IPS DF 19.7 (cell line): ENCODE measurements around the gene CLDN34.

Experiments used
- DNase-seq: peaks from one replicate; pipeline ENCODE4 v3.0.0-alpha.2; 2013; ENCODE audit warnings: low read depth, low spot score

Gene CLDN34, protein sequence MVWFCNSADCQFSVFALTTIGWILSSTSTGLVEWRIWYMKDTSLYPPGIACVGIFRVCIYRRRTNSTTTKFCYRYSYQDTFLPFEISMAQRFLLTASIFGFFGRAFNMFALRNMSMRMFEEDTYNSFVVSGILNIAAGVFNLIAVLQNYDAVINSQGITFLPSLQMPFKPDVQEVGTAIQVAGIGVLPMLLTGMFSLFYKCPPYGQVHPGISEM

DNA sequence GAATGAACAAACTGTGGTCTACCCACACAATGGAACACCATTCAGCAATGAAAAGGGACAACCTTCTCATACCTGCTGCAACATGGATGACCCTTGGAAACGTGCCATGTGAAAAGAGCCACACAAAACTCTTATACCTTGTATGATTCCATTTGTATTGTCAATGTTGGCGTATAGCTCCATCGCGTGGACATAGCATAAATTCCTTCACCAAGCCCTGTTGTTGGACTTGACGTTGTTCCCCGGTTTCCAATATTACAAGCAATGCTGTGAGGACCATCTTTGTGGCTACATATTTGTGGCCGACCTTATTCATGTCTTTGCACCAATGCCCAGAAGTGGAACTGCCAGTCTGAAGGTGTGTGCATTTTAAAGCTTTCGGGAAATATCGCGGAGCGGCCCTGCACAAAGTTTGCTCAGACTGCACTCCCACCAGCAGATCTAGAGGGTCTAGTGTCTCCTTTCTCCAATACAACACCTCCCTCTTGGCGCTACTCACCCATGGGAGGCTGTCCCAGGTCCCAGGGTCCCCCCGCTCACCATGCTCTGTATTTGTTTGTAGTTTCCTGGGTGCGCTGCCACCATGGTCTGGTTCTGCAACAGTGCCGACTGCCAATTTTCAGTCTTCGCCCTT is at the start of gene CLDN34:
CLDN34 (plus strand) TSS at position 584 of the 634 bp plus-strand sequence; CDS start at position 584, 0 bp downstream.
- no peak for DNase-seq

DNA sequence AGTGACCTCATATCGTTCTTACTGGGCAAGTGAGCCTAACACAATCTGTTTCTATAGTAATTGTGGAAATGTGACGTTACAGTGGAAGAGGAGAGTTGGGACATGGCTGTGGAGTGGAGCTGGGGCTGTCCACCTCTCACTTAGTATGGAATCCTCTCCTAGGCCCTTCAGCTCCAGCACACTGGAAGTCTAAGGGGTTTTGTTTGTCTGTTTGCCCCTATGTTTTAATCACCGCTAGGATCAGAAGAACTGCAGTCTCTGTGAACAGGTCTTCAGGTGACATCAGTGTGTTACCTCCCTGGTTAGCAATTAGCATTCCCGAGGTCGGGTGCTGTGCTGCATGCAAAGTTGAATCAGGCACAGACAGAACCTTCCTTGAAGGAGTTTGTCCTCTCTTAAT is 49.3 kb upstream of the CLDN34 start:
- no peak for DNase-seq

DNA sequence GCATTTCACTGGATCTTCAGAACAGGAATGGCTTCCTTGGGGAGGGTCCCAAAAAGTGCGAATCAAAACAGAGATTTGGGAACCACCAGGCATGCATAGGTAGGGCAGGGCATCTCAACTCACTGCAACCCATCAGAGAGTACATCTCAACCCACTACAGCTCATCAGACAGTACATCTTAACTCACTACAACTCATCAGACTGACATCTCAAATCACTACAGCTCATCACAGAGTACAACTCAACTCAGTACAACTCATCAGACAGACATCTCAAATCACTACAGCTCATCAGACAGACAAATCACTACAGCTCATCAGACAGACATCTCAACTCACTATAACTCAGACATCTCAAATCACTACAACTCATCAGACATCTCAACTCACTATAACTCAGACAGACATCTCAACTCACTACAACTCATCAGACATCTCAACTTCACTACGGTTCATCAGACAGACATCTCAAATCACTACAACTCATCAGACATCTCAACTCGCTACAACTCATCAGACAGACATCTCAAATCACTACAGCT is 47.5 kb upstream of the CLDN34 start:
- no peak for DNase-seq

DNA sequence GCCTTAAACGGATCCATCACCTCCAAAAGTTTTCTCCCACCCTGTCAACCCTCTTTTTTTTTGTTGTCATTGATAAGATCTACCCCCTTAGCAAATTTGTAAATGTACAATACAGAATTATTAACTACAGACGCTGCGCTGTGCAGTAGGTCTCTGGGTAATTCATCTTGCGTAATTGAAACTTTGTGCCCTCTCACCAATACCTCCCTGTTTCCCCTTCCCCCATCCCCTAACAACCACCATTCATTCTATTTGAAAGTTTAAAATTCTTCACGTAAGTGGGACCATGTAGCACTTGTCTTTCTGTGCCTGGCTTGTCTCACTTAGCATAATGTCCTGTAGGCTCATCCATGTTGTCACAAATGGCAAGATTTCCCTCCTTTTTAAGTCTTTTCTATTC is 45.8 kb upstream of the CLDN34 start:
- DNase-seq = no peak

DNA sequence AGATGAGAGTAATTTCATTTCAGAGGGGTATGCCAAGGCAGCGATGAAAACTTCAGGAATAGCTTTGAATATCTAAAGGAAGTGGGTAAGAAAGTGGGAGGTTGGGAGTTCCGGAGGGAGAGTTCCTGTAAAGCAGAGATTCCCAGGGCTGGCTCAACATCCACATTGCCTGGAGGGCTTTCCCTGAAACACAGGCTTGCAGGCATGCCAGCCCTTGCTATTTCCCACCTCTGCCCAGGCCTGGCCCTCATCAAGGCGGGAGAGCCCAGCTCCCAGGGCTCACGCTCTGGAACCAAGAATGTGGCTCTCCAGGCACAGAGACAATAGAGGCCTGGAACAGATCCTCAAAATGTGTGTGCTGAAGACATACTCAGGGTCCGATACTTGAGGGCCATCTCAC is 43.8 kb upstream of the CLDN34 start:
- DNase-seq = no peak

DNA sequence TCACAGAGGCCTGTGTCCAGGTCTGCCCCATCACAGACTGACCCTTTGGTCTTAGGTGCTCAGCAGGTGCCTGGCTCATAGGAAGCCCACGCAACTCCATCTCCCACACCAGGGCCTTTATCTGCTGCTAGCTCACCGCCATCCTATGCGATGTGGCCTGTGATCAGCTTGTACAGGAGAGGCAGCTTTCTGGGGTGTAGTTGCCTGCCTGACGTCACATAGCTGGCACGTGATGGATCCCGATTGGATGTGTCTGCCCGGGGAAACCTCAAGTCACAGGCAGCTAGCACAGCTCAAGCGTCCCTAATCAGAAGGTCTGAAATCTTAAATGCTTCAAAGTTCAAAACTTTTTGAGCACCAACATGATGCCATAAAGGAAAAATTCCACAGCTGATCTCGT is 41.2 kb upstream of the CLDN34 start:
- DNase-seq = no peak

DNA sequence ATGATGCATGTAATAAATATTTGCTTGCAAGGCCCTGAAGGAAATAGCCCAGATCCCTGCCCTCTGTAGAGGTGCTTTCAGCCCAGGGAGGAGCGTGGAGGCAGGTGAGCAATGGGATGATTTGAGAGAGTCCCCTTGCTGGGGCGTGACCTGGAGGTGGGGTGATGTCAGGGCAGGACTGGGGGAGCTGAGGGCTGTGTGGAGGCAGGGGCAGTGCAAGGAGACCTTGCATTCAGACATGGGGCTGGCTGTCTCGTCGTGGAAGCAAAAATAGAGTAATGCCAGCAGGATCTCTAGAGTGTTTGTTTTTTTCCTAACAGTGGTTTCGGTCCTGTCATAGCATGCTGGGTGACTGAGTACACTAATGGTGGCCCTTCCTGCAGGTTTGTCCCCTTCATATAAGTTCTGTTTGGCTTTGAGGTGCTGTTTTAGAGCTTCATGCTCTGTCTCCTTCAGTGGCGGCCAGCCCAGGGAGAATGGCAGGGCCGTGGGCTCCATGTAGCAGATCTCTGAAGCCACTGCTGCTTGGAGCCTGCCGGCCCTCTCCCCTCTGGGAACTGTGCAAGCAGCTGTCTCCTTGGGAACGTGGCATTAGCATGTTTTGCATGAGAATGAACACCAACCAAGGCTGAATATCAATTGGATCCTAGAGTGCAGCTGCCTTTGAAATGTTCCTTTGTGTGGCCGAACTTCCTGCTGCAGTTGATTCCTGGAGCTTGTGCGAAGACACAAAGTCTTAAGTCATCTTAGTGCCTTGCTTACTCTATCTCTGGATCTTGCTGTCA is 39.3 kb upstream of the CLDN34 start:
- peak; percentile 93 for DNase-seq

DNA sequence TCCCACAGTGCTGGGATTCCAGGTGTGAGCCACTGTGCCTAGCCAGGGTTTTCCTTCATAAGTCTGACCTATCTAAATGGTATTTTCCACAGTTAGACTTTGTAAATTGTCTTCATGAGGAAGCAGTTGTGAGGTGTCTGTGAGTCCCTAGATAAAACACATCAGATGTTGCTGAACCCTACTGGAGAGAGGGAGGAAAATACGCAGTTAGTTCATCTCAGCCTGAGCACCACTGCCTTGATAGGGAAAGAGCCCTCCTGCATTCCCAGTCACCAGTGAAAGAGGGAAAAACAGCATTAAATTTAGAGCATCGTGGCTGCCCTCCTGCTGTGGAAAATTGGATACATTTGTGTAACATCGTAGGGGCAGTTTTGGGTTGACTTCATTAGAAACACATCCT is 31.7 kb upstream of the CLDN34 start:
- no peak for DNase-seq

DNA sequence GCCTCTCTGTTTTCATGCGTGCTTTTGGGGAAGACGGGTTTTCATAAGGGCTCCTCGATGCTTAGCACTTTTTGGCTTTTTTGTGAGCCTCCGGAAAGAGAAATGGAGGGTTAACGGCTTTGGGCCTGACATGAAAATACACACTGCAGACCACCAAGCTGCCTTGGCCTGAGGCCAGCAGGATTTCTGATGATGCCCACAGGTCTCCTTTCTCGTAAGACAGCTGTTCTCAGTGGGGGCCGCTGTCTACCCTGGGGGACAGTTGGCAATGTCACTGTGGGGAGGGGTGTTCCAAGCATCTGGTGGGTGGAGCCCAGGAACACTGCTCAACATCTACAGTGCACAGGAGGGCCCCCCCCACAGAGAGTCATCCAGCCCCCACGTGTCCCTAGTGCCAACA is 29.4 kb upstream of the CLDN34 start:
- no peak for DNase-seq

DNA sequence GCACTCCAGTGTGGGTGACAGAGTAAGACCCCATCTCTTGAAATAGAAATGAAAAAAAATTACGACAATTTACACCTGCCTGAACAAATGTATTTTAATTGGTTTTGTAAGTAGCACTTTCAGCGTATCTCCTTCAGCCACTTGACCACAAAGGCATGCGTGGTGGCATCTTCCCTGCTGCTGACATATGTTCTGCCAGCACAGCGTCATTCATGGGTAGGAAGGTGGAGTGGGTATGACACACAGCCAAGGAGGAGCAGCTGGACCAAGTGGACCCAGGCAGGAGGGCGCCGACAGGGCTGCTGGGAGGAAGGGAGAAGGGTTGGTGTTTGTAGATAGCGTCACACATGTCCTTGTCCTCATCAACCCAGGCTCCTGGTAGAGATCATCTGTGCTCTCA is 28.6 kb upstream of the CLDN34 start:
- no peak for DNase-seq

DNA sequence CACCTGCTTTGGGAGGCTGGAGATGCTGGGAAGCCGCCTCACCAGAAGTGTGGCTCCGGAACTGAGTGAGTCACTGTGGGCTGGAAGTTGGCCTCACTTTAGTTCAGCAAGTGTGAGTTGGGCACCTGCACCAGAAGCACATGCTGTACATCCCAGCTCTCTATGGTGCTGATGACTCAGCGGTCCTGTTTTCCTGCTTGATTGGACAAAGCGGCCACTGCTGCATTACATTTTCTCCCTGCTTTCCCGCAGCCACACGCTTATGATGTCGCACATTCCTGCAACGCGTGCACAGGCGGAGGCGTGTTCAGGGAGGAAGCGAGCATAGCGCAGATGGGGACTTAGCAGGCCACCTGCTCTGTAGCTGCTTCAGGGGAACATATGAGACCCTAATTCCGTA is 26.7 kb upstream of the CLDN34 start:
- DNase-seq = no peak

DNA sequence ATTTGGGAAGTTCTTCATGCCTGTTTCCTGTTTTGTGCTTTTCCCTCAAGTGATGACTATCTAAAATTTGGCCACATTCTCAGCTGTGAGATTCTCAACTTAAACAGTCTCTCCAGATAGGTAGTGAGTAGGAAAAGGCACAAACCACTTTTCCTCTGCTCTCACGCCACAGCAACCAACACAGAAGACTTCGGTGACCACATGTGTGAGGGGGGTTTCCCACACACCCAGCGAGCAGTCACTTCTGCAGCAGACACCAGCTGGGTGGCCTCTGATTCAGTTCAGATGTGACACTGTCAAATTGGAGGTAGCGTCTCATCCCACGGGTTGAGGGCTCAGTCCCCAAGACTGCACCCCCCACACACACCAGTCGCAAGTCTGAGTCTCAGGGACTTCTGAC is 25.1 kb upstream of the CLDN34 start:
- DNase-seq = no peak

DNA sequence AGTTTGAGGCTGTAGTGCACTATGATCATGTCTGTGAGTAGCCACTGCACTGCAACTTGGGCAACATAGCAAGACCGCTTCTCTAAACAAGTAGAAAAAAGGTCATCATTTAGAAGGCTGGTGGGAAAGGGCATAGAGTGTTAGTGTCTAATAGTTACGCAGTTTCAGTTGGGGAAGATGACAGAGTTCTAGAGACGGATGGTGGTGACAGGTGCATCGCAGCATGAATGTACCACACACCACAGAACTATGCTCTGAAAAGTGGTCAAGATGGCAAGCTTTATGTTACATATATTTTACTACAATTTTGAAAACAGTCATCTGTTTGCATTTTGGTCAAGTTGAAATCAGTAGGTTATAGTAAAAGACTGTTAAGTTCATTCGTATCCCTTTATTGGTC is 23.7 kb upstream of the CLDN34 start:
- no peak for DNase-seq

DNA sequence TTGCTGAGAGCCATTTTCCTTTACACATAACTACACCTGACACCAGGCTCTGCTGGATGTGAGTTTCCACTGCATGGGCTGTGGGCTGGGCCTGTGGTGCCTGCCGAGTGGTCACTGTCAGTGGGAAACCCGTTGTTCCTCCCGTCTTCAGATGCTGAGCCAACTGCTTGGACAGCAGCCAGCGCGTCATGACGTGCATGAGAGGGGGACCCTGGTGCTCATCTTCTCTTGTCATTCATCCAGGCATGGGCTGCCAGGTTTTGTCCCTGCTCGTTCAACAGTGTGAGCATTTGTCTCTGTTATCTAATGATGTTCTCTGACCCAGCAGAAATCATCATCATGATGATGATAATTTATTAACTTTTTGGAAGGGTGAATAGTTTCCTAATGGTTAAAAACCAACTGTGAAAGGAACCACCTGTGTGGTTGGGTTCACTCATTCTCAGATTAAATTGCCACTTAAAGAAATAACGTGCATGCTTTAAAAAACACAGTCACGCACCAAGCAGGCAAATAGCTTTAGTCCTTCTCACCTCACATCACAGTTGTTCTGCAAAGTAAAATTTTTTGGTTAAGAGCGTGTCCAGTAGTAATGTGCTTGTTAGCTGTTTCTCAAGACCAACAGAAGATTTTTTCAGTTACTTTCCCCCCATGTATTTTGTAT is 19.9 kb upstream of the CLDN34 start:
- DNase-seq = no peak

DNA sequence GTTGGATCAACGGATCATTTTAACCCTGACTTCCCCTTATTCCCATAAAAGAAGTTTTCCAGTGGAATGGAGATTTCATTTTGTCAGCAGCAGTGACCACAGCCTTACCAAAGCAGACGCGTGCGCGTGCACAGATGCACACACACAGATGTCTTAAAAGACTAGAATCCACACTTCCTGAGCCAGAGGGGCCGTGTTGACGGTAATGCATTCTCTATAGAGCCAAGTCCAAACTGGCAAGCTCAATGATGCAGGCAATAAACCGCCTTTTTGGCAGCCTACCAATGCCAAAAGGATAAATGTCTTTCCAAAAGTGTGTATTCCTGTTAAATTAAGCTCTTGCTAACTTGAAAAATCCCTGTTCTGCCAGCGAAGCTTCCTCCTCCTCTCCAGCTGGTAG is 18.8 kb upstream of the CLDN34 start:
- no peak for DNase-seq

DNA sequence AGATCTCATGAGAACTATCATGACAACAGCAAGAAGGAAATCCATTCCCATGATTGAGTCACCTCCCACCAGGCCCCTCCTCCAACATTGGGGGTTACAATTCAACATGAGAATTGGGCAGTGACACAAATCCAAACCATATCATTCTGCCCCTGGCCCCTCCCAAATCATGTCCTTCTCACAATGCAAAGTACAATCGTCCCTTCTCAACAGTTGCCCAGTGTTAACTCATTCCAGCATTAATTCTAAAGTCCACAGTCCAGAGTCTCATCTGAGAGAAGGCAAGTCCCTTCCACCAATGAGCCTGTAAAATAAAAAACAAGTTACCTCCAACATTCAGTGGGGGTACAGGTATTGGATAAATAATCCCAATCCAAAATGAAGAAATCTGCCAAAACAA is 14.9 kb upstream of the CLDN34 start:
- DNase-seq = no peak

DNA sequence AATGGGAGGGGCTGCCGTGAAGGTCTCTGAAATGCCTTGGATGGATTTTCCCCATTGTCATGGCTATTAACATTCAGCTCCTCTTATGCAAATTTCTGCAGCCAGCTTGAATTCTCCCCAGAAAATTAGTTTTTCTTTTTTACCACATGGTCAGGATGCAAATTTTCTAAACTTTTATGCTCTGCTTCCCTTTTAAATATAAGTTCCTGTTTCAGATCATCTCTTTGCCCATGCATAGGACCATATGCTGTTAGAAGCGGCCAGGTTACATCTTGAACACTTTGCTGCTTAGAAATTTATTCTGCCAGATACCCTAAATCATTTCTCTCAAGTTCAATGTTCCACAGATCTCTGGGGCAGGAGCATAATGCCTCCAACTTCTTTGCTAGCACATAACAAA is 13.8 kb upstream of the CLDN34 start:
- no peak for DNase-seq

DNA sequence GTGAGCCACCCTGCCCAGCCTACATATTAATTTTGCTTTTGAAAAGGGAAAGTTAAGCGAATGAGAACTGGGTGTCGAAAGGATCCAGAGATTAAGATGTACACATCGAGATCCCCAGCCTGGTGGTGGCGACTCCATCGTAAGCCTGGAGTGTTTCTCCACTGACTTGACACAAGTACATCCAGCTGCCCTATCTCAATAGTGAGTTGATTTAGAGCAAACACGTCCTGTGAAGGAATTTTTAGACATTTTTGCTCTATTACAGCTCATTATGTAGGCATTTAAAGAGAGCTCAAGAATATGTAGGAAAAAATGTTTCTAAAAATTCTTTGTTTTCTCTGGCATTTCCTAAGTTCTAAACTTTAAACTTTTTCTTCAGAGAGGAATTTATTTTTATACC is 11.7 kb upstream of the CLDN34 start:
- no peak for DNase-seq

DNA sequence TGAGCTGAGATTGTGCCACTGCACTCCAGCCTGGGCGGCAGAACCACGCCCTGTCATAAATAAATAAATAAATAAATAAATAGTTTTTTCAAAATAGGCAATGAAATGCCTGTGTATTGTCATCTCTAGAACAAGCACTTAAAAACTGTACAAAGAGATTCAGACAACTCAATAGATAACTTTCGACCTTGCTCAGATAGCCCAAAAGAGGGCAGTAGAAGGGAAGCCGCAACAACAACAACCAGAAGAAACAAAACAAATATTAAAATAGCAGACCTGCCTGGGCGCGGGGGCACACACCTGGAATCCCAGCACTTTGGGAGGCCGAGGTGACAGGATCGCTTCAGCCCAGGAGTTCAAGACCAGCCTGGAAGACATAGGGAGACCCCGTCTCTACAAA is 9.4 kb upstream of the CLDN34 start:
- DNase-seq = no peak

DNA sequence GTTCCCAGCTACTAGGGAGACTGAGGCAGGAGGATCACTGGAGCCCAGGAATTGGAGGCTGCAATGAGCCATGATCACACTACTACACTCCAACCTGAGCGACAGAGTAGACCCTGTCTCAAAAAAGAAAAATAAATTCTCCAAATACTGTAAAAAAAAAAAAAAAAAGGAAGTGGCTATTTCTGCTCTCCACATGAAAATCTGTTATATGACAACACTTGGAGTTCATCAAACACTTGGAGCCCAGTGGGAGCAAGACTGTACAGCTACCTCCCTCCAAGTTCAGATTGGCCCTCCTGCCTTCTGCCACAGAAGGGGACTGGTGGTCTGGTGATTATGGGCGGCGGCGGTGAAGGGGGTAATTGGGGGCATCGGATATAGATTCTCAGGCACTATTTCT is 9.0 kb upstream of the CLDN34 start:
- DNase-seq = no peak

DNA sequence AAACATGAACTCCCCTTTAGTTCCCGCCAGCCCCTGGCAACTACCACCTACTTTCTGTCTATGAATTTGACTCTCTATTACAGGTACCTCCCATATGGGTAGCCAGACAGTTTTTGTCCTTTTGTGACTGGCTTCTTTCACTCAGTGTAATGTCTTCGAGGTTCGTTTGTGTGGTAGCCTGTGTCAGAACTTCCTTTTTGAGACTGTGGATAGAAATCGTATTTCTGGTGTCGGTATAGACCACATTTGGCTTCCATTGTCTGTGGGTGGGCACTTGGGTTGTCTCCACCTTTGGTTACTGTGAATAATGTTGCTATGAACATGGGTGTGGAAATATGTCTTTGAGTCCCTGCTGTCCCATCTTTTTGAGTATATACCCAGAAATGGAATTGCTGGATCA is 5.4 kb upstream of the CLDN34 start:
- DNase-seq = no peak

DNA sequence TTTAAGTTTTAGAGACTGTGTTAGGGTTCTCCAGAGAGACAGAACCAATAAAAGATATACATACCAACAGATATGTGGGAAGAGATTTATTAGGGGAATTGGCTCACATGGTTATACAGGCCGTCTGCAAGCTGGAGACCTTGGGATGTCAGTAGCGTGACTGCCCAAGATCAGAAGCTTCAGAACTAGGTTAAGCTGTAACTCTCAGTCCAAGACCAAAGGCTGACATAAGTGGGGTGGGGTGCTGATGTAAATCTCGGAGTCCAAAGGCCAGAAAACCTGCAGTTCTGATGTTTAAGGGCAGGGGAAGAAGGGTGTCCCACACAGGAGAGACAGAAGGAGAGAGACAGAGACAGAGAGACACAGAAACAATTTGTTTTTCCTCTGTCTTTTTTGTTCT is 10.5 kb downstream of the CLDN34 start:
- no peak for DNase-seq
